Stimulated activated CD4-positive, alpha-beta T cell treated with anti-CD3 and anti-CD28 coated beads, Interleukin-2, amount 100 ng/mL, for 4 hours (primary cell): Measurements from ENCODE around the gene KCNJ14.
A peak's percentile ranks its signal among the peaks of the same experiment; 100 is the strongest.
"Not testable (repeated sequence)": the region's sequence is repeated elsewhere in the genome, so short reads cannot be mapped to it uniquely, and the experiment has no call there.

ENCODE experiments used
- DNase-seq: peaks from one replicate; pipeline ENCODE4 v3.0.0-alpha.2; 2020; ENCODE audit warnings: low read depth

Gene KCNJ14

DNA sequence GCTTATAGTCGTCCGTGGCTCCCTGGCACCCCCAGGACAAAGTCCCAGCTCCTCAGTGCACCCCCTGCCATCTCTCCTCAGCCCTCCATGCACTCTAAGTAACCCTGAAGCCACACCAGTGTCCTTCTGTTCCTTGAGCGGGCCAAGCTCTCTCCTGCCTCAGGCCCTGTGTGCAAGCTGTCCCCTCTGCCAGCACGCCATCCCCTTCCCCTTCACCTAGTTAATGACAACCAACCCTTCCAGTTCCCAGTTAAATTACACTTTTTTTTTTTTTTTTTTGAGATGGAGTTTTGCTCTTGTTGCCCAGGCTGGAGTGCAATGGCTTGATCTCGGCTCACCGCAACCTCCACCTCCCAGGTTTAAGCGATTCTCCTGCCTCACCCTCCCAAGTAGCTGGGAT, 33.1 kb downstream of the KCNJ14 start:
- DNase-seq: not testable (repeated sequence)

GRCh38 chr19:48489608-48490216, 34.3 kb downstream of the KCNJ14 start:
- DNase-seq: peak; percentile 62

DNA sequence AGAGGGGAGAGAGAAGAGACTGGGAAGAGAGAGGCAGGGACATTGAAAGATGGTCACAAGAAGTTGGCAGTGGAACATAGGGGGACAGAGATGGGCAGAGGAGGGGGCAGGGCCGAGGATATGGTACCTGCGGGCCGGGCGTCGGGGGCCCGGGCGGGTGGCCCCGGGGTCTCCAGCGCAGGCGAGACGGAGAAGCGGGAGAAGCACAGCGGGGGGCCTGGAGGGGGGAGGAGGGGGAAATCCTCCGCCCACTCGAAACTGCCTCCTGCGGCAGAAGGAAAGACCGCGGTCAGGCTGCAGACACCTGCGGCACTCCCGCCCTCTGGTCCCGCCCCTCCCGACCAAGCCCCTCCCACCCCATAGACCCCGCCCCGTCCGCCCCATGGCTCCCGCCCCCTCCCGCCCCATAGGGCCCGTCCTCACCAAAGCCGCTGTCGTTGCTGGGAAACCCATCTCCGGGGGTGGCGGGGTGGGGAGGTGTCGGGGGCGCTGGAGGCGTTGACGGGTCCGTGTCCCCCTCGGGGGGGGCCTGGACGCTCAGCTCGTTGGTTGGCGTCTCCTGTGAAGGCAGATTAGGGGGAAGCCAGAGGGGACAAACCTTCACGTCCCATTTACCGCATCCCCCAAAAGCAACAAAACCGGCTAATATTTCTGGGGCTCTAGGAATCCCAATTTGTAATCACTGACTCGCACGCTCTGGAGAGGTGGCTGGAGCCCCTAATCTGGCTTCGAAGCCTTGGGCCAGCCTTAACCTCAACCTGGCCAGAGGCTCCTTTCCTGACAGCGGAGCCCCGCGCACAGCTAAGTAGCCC, 35.8 kb downstream of the KCNJ14 start:
- peak; percentile 53 for DNase-seq

- DNase-seq: no peak
These were observed 36.4 kb downstream of the KCNJ14 start for GRCh38 chr19:48491793-48492123.

- peak; percentile 67 for DNase-seq
These were observed 37.7 kb downstream of the KCNJ14 start for GRCh38 chr19:48492925-48493717.

DNA sequence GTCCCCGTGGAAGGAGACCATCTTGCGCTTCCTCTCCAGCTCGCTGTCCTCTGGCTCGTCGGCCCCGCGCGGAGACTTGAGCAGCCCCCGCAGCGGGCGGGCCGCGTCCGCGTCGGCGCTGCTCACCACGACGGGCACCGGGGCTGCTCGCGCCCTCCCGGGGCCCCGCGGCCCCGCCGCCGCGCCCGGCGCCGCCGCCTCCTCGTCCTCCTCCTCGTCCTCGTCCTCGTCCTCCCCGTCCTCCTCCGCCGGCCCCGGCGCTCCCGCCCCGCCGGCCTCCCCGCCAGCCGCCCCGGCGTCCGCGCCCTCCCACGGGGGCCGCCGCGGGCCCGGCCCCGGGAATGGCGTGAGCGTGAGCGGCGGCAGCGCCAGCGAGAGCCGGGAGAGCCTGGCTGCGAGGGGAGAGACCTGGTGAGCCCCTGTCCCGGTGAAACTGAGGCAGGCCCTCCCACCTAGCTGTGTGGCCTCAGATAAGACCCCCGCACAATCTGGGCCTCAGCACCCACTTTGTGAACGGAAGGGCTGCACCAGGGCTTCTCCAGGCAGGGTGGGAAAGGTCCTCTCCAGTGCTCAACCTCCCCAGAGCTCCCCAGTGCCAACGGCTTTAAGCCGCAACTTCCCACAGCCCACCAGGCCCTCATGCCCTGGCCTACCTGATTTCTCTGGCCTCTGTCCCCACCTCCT, 38.5 kb downstream of the KCNJ14 start:
- DNase-seq: no peak

DNA sequence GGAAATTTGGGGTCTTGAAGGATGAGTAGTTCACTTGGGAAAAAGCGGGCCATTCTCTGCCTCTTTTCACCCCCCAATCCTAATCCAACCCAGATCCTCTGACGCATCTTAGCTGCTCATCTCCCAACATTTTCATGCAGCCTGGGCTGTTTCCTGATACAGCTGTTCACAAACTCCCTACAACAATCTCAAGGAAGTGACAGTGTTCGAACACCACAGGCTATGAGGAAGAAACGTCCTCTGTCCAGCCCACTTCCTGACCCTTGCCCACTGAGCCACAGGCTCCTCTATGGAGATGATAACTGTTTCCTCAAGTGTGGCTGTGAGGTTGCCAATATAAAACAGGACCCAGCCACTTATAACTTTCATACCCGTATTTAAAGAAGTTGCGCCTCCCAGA, 40.0 kb downstream of the KCNJ14 start:
- DNase-seq: no peak

GRCh38 chr19:48496959-48497727, 41.8 kb downstream of the KCNJ14 start:
- DNase-seq: no peak

GRCh38 chr19:48497728-48498594, 42.6 kb downstream of the KCNJ14 start:
- DNase-seq: no peak

GRCh38 chr19:48498595-48499311, 43.4 kb downstream of the KCNJ14 start:
- DNase-seq: no peak

- DNase-seq: no peak
These were observed 44.1 kb downstream of the KCNJ14 start for GRCh38 chr19:48499316-48500090.

DNA sequence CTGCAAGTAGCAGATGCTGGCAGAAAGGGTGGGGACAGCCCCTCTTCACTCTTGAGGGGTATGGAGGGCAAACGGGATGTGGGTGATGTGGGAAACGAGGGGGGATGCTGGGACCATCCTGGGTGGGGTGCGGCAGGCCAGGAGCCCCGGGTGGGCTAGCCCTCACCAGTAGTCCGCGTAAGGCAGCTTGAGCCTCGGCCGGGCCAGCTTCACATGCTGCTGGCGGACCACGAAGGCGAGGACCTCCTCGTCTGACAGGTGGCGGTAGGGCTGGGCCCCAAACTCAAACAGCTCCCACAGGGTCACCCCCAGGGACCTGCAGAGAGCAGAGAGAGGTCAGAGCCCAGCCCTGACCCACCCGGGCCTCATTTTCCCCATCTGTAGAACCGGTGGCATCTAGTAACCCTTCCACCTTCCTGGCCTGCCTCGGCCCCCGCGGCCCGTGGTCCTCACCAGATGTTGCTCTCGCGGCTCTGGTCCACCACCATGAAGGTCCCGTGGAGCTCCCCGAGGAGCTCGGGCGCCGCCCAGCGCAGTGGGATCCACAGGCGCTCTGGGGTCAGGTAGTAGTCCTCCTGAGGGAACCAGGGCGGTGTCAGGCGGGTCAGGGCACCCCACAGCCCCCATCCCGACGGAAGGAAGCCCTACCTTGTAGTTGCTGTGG, 45.6 kb downstream of the KCNJ14 start:
- no peak for DNase-seq

GRCh38 chr19:48501494-48502349, 46.3 kb downstream of the KCNJ14 start:
- peak; percentile 62 for DNase-seq

- no peak for DNase-seq
These were observed 47.1 kb downstream of the KCNJ14 start for GRCh38 chr19:48502350-48503018.

GRCh38 chr19:48506138-48506733, 50.9 kb downstream of the KCNJ14 start:
- DNase-seq: no peak

DNA sequence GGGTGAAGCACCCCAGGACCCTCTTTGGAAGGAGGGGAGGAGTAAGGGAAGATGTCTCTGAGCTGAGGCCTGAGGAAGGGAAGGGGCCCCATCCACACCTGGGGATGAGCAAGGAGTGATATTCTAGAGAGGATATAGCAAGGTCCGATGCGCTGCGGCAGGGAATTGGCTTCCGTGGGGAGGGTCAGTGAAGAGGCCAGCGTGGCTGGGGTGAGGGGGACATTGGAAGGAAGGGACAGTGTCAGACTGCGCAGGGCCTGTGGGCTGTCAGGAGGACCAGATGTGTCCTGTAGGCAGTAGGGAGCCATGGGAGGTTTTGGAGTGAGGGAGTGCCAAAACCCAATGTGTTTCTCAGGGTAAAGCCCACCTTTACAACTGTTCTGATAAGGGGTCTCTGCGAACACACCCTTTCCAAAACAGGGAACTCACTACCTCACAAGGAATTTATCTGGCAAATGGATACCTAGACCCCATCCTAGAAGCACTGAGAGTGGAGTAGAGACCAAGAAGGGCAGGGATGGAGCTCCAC, 52.6 kb downstream of the KCNJ14 start:
- no peak for DNase-seq
